Measurements from ENCODE around the gene KCNH2.

- TF ChIP-seq CTCF (IDR thresholded peaks at IDR 0.05; ENCODE audit: low read depth, low read length, poor library complexity, severe bottlenecking) (no peak), EZH2phosphoT487 (IDR thresholded peaks at IDR 0.05; ENCODE audit: borderline replicate concordance, low read length) (no peak)
These were observed 48.0 kb upstream of the KCNH2 start for GRCh38 chr7:151025924-151026671.
